GM12872 (cell line): ENCODE measurements around the gene KRT77.

Source experiments
- TF ChIP-seq, protein P1 (sequence below): IDR thresholded peaks from 3 replicates; pipeline ENCODE4 v1.5.1; 2011; ENCODE audit warnings: low read depth, mild to moderate bottlenecking, low read length, moderate library complexity; ENCODE audit not compliant: insufficient read depth

KRT77 gene

DNA sequence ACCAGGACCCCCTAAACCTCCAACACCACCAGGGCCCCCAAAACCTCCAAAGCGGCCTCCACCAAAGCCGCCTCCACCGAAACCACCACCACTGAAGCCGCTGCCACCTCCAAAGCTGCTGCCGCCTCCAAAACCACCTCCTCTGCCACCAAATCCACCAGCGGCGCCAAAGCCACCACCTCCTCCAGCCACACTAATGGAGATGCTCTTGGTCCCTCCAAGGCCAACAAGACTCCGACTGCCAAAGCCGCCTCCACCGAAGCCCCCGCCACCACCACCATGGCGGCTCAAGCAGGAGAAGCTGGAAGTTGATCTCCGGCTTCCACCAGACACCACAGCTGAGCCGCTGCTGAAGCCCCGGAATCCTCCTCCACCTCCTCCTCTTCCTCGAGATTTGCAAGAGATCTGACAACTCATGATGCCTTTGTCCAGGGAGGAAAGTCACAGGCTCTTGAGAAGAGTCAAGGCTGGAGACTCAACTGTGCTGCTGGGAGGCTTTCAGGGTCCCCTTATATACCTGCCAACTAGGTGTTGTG, 51.5 kb downstream of the KRT77 start, which contains the start of gene KRT2:
Gene KRT2, minus strand, starts transcription at position 486 of the 536 bp plus-strand sequence. Its CDS starts 69 bp downstream, at position 417.
- TF ChIP-seq, protein P1, sequence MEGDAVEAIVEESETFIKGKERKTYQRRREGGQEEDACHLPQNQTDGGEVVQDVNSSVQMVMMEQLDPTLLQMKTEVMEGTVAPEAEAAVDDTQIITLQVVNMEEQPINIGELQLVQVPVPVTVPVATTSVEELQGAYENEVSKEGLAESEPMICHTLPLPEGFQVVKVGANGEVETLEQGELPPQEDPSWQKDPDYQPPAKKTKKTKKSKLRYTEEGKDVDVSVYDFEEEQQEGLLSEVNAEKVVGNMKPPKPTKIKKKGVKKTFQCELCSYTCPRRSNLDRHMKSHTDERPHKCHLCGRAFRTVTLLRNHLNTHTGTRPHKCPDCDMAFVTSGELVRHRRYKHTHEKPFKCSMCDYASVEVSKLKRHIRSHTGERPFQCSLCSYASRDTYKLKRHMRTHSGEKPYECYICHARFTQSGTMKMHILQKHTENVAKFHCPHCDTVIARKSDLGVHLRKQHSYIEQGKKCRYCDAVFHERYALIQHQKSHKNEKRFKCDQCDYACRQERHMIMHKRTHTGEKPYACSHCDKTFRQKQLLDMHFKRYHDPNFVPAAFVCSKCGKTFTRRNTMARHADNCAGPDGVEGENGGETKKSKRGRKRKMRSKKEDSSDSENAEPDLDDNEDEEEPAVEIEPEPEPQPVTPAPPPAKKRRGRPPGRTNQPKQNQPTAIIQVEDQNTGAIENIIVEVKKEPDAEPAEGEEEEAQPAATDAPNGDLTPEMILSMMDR = no peak

DNA sequence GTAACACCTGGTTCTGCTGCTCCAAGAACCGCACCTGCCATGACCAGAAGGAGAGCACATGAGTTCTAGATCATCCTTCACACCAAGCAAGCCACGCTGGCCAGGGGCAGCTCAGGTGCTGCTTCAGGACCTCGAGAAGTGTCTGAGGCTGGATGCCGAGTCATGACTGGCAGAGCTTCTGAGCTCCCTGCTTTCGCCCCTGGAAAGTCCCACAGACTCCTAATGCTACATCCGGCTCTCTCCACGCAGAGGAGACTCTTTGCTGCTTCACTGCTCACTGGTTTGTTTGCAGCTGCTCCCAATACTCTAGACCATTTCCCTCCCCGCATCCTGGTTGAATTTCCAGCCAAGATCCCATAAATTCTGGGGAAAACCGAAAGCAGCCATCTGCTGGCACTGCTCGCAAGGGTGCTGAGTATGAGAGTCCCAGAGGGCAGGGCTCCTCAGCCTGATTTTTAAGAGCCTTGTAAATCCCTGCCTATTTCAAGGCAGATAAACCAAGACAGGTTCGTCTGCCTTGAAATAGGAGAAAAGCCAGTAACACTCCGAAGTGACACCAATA, 52.7 kb downstream of the KRT77 start:
- TF ChIP-seq, protein P1 = no peak

DNA sequence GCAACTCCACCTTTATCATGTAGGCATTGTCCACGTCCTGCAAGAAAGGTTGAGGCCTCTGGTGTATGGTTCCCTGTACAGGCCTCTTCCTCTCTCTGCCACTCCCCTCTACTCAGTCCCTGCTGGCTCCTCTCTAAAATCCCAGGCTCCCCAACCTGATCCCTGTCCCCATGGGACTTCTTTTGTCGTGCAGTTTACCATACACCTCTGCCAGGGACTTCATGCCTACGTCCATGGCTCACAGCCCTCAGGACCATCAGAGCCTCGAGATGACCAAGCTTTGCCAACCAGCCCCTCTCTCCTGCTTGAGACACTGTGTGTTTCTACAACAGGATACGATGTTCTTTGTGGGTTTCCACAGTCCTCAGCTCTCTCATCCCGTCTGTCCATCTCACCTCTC, 54.3 kb downstream of the KRT77 start:
- TF ChIP-seq, protein P1 = no peak

DNA sequence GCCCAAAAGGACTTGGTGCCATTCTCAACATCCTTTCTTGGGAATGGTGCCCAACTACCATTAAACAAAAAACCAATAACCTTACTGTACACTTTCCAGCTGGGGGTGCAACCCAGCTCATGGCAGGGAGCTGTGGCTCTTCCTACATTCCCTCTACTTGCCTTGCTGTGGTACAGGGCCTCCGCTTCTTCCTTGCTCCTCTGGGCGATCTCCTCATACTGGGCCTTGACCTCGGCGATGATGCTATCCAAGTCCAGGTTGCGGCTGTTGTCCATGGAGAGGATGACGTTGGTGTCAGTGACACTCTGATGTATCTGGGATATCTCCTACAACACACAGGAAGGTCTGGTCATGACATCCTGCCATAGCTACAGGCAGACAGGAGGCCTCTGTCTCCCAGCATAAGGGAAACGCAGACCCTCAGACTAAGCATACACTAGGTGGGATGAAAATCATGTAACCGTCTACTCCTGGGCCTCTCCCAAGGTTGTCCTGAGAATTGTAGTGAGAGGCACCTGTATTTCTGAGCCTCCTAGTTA, 55.2 kb downstream of the KRT77 start:
- TF ChIP-seq, protein P1 = no peak

DNA sequence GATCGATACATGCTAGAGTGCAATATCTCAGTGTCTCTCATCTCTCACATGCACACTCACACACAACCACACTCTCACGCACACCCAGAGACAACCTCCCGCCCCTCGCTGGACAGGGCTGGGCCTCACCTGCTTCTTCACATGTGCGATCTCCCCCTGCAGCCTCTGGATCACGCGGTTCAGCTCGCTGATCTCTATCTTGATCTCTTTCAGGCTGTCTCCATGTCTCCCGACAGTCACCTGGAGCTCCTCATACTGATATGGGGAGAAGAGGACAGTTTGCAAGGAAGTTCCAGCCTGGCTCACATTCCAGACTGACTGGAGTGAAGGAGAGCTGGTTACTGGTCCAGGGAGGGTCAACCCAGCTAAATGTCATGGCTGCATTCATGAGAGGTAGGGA, 55.7 kb downstream of the KRT77 start:
- TF ChIP-seq, protein P1 = no peak

DNA sequence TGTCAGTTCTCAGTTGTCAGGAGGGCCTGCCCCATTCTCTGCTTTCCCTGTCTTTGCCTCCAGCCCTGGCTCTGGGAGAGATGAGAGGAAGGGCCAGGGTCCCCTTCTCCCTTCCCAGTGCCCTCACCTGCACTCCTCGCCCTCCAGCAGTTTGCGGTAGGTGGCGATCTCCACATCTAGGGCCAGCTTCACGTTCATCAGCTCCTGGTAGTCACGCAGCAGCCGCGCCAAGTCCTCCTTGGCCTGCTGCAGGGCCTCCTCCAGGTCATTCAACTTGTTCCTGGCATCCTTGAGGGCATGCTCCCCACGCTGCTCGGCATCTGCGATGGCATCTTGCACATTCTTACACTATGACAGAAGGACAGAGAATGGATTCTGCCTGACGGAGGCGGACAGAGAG, 56.7 kb downstream of the KRT77 start:
- TF ChIP-seq, protein P1 = no peak

DNA sequence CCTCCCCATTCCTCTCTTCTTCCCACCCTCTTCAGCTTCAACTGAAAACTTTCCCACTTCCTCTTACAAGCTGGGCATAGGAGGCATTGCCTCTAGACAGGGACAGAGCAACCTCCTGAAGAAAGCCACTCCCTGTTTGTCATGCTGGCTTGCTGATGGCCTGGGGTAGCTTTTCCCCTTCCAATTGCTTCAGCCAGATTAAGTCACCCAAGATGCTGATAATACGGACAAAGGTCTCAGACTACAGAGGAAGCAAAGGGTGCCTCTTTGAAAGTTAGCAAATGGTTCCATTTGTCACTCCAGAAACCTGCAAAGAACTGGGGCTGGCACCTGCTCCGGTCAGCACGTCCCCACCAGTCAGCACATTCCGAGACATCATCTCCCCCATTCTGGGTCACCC, 57.3 kb downstream of the KRT77 start:
- TF ChIP-seq, protein P1 = no peak
